A549 (cell line): ENCODE measurements around the gene CLPX. TPM values are rescaled to one million over a fixed set of nuclear protein-coding genes. Genes with fewer than 3 reads are reported as not detected.

Source experiments
- ATAC-seq, 2 experiments: fragments of 200-7000 bp in 1 of 2; fragments of >200 bp in 1 of 2; cut with Nextera tagmentation in 1 of 2; cut with Tn5 transposase in 1 of 2; 3 replicates each; pipeline versions ENCODE4 v1.8.0 to v1.9.1; 2018 to 2020; ENCODE audit warnings: mild to moderate bottlenecking in 1 of 2, moderate library complexity in 1 of 2
- CTCF ChIA-PET: fragments of 300-600 bp; sonication (Branson Sonifier 250); formaldehyde crosslinking; extraction: SDS; loops from one replicate; lab custom pipeline; 2021; ENCODE audit warnings: antibody characterized with exemption, inconsistent platforms; lab: Yijun Ruan, JAX
- POLR2A ChIA-PET: fragments of 350-600 bp; formaldehyde crosslinking; extraction: SDS; loops from one replicate; lab custom pipeline; 2021; ENCODE audit warnings: antibody characterized with exemption, inconsistent platforms; lab: Yijun Ruan, JAX
- DNase-seq, 2 experiments: peaks; one replicate each; pipeline versions ENCODE4 v3.0.0 to v3.0.0-alpha.2; 2011 to 2016; ENCODE audit warnings: low read depth in 1 of 2, low spot score in 1 of 2
- FAIRE-seq: peaks from 2 replicates; lab custom pipeline; 2011; peaks lifted over from hg19 to GRCh38; lab: Jason Lieb, UNC
- H3K27ac ChIP-seq, 2 experiments: fragments of >200 bp; sonication (Bioruptor Twin); formaldehyde crosslinking; 3 replicates each; pipeline ENCODE4 v1.5.1; 2016 to 2017
- H3K4me1 ChIP-seq: fragments of >200 bp; sonication (Bioruptor Twin); formaldehyde crosslinking; 3 replicates; pipeline ENCODE4 v1.6.1; 2016
- H3K4me2 ChIP-seq: fragments of >200 bp; sonication (Bioruptor Twin); formaldehyde crosslinking; 3 replicates; pipeline ENCODE4 v1.6.1; 2016
- H3K4me3 ChIP-seq: fragments of >200 bp; sonication (Bioruptor Twin); formaldehyde crosslinking; 3 replicates; pipeline ENCODE4 v1.5.1; 2016
- H3K9me3 ChIP-seq: fragments of >200 bp; sonication (Bioruptor Twin); formaldehyde crosslinking; 3 replicates; pipeline ENCODE4 v1.6.1; 2016
- BHLHE40 ChIP-seq: IDR thresholded peaks from 2 replicates; pipeline ENCODE4 v1.6.1; 2012; ENCODE audit warnings: low read depth, low read length, inconsistent platforms
- CEBPB ChIP-seq, 2 experiments: fragments of >200 bp in 1 of 2; sonication (Bioruptor Twin) in 1 of 2; formaldehyde crosslinking in 1 of 2; IDR thresholded peaks; 2 replicates each; pipeline ENCODE4 v1.6.1; 2012 to 2016
- CHD2 ChIP-seq: fragments of 150-350 bp; IDR thresholded peaks from 2 replicates; pipeline ENCODE4 v1.6.1; 2014; ENCODE audit warnings: low read length; ENCODE audit not compliant: partially characterized antibody
- EHF ChIP-seq: fragments of 250-450 bp; sonication (Bioruptor Pico); IDR thresholded peaks from 2 replicates; pipeline ENCODE4 v1.5.0; 2020; ENCODE audit warnings: mild to moderate bottlenecking
- FOXS1 ChIP-seq: fragments of 250-450 bp; sonication (Bioruptor Pico); IDR thresholded peaks from 2 replicates; pipeline ENCODE4 v1.5.0; 2020; ENCODE audit warnings: mild to moderate bottlenecking, moderate library complexity
- GATA3 ChIP-seq: IDR thresholded peaks from 2 replicates; pipeline ENCODE4 v1.6.1; 2012; ENCODE audit warnings: borderline replicate concordance
- HES2 ChIP-seq: fragments of >200 bp; sonication (Bioruptor Twin); formaldehyde crosslinking; IDR thresholded peaks from 2 replicates; pipeline ENCODE4 v1.6.1; 2016
- HEYL ChIP-seq: fragments of 250-450 bp; sonication (Bioruptor Pico); IDR thresholded peaks from 2 replicates; pipeline ENCODE4 v1.8.0; 2021; ENCODE audit warnings: mild to moderate bottlenecking, moderate library complexity
- HMGXB4 ChIP-seq: fragments of 250-450 bp; sonication (Bioruptor Pico); IDR thresholded peaks from 2 replicates; pipeline ENCODE4 v1.5.0; 2021; ENCODE audit warnings: mild to moderate bottlenecking, moderate library complexity, borderline replicate concordance
- HOXA7 ChIP-seq: fragments of 250-450 bp; sonication (Bioruptor Pico); IDR thresholded peaks from 2 replicates; pipeline ENCODE4 v1.5.0; 2020; ENCODE audit warnings: mild to moderate bottlenecking, moderate library complexity
- JUN ChIP-seq, 2 experiments: fragments of >200 bp; sonication (Bioruptor Twin); formaldehyde crosslinking; IDR thresholded peaks; 2 replicates in 1 of 2; 3 replicates in 1 of 2; pipeline ENCODE4 v1.6.1; 2016 to 2017
- JUNB ChIP-seq: fragments of >200 bp; sonication (Bioruptor Twin); formaldehyde crosslinking; IDR thresholded peaks from 2 replicates; pipeline ENCODE4 v1.6.1; 2016
- KDM1A ChIP-seq: fragments of 200-600 bp; sonication (generic); IDR thresholded peaks from 2 replicates; pipeline ENCODE4 v1.6.1; 2016; ENCODE audit warnings: low read depth, mild to moderate bottlenecking
- MAFK ChIP-seq: fragments of 450-650 bp; IDR thresholded peaks from 2 replicates; pipeline ENCODE4 v1.6.1; 2014; ENCODE audit not compliant: partially characterized antibody
- MAZ ChIP-seq: fragments of 150-350 bp; IDR thresholded peaks from 2 replicates; pipeline ENCODE4 v1.6.1; 2014; ENCODE audit warnings: antibody characterized with exemption, low read depth, low read length, borderline replicate concordance
- MYC ChIP-seq: IDR thresholded peaks from 2 replicates; pipeline ENCODE4 v1.6.1; 2012; ENCODE audit warnings: mild to moderate bottlenecking, inconsistent platforms, low read length, improper control_type of control experiment, borderline replicate concordance
- NFE2L2 ChIP-seq: fragments of 150-350 bp; conservative IDR thresholded peaks from 2 replicates; pipeline ENCODE4 v1.6.1; 2014; ENCODE audit warnings: low read length
- NPAS2 ChIP-seq: fragments of 250-450 bp; sonication (Bioruptor Pico); IDR thresholded peaks from 2 replicates; pipeline ENCODE4 v1.8.0; 2022; ENCODE audit warnings: mild to moderate bottlenecking, moderate library complexity, borderline replicate concordance
- NR3C1 ChIP-seq: fragments of >200 bp; sonication (Bioruptor Twin); formaldehyde crosslinking; IDR thresholded peaks from 3 replicates; pipeline ENCODE4 v1.6.1; 2017
- PBX3 ChIP-seq: IDR thresholded peaks from 2 replicates; pipeline ENCODE4 v1.6.1; 2012
- PHF8 ChIP-seq: fragments of 200-600 bp; sonication (generic); IDR thresholded peaks from 2 replicates; pipeline ENCODE4 v1.6.1; 2016; ENCODE audit warnings: low read depth, mild to moderate bottlenecking, antibody characterized with exemption, moderate library complexity, borderline replicate concordance
- POLR2AphosphoS2 ChIP-seq: conservative IDR thresholded peaks from 2 replicates; pipeline ENCODE4 v1.6.1; 2012; ENCODE audit warnings: low read length, improper control_type of control experiment, inconsistent platforms
- RAD21 ChIP-seq, 2 experiments: fragments of >200 bp in 1 of 2; sonication (Bioruptor Twin) in 1 of 2; formaldehyde crosslinking in 1 of 2; IDR thresholded peaks in 1 of 2; conservative IDR thresholded peaks in 1 of 2; 2 replicates in 1 of 2; 3 replicates in 1 of 2; pipeline ENCODE4 v1.6.1; 2012 to 2018; ENCODE audit warnings: inconsistent platforms in 1 of 2
- RCOR1 ChIP-seq: fragments of 150-350 bp; IDR thresholded peaks from 2 replicates; pipeline ENCODE4 v1.6.1; 2014; ENCODE audit warnings: antibody characterized with exemption, low read length, low read depth
- RFX5 ChIP-seq: fragments of 450-650 bp; IDR thresholded peaks from 2 replicates; pipeline ENCODE4 v1.7.1; 2014; ENCODE audit warnings: antibody characterized with exemption, mild to moderate bottlenecking, moderate library complexity
- RNF2 ChIP-seq: fragments of 200-600 bp; sonication (generic); IDR thresholded peaks from 2 replicates; pipeline ENCODE4 v1.6.1; 2016; ENCODE audit warnings: low read depth, mild to moderate bottlenecking, antibody characterized with exemption, moderate library complexity, borderline replicate concordance
- SMC3 ChIP-seq: fragments of >200 bp; sonication (Bioruptor Twin); formaldehyde crosslinking; IDR thresholded peaks from 3 replicates; pipeline ENCODE4 v1.6.1; 2018; ENCODE audit warnings: inconsistent platforms
- TFCP2L1 ChIP-seq: fragments of 250-450 bp; sonication (Bioruptor Pico); IDR thresholded peaks from 2 replicates; pipeline ENCODE4 v1.5.0; 2021; ENCODE audit warnings: mild to moderate bottlenecking
- TP53 ChIP-seq: fragments of 250-450 bp; sonication (Bioruptor Pico); IDR thresholded peaks from 2 replicates; pipeline ENCODE4 v1.5.0; 2021; ENCODE audit warnings: mild to moderate bottlenecking, moderate library complexity
- ZC3H11A ChIP-seq: fragments of 450-650 bp; IDR thresholded peaks from 2 replicates; pipeline ENCODE4 v1.6.1; 2014; ENCODE audit warnings: antibody characterized with exemption, mild to moderate bottlenecking
- WGBS: methylation state at CpG from one replicate; pipeline ENCODE4 v1.1.6; 2017; ENCODE audit errors: missing lambda C conversion rate; 5-methylcytosine and 5-hydroxymethylcytosine counted together
- polyA plus RNA-seq, 4 experiments: library from polyadenylated mRNA; depleted of rRNA in 3 of 4; stranded (reverse); fragments of >200 nt; fragmentation: RNase III in 1 of 4; extraction: RNeasy Plus Mini Kit Qiagen cat#74134 plus additional on column Dnase treatment in 1 of 4; gene quantifications; 2 replicates in 3 of 4; 3 replicates in 1 of 4; pipeline ENCODE4 v1.2.3, GENCODE V29; 2011 to 2017

Gene CLPX
- polyA plus RNA-seq, 2 of the 4 experiments (the other 2 are of a cell fraction): 55.4 to 113 TPM

- TF ChIP-seq PBX3: no peak
Observed at GRCh38 chr15:65209701-65210643, 24.8 kb upstream of the CLPX start (continued).

- no peak for FAIRE-seq
- no peak overlapping the region for H3K27ac ChIP-seq
Observed at GRCh38 chr15:65208647-65209046, 23.5 kb upstream of the CLPX start.

DNA sequence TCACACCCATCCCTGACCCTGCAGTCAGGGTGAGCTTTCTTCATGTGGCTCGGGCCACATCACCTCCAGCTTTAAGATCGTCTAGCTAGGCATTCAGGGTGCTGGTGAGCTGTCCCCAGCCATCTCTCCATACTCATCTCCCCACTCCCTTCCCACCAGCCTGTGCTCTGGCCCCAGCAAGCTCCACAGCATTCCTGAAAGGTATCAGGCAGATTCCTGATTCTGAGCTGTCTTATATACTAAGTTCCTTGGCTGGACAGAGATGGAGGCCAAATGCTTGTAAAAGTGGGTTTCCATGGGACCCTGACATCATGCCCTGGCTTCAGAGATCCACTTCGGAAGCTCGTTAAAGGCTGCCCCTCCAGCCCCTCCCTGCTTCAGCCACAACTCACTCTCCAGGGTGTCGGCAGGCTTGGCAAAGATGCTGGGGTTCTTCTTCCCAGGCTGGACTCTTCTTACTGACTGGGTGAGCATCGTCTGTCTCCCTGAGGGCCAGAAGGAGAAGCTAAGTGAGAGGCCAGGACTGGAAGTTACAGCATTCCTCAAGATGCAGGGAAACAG lies 22.2 kb upstream of the CLPX start:
- Histone ChIP-seq H3K4me2 (no peak overlapping the region), H3K27ac (no peak overlapping the region), H3K9me3 (no peaks in the 10 kb centered on the region), H3K4me3 (no peak overlapping the region), H3K4me1 (peaks cover 7% of the 10 kb centered on the region; the same call in 1 of the 3 replicates)
- DNase-seq (no peak), ATAC-seq (no peak), FAIRE-seq (no peak)
- WGBS: 58% methylated on average over 6 of the region's 6 CpGs
- CTCF ChIA-PET: interaction anchor here (1.1 to 3.7 kb wide), 9 partner anchors 10 to 111 kb away, joined by 3 to 35 read pairs (median 7); no protein-coding TSS in a partner anchor
- POLR2A ChIA-PET: no interaction called here
- TF ChIP-seq GATA3: no peak
- TF ChIP-seq HEYL (CRISPR knock-in tag): no peak
- no peak for TF ChIP-seq RFX5
- TF ChIP-seq BHLHE40: no peak
- no peak for TF ChIP-seq HES2
- TF ChIP-seq MYC: no peak
- no peak for TF ChIP-seq RAD21 (conservative IDR thresholded peaks at IDR 0.05 in 1 of 2, IDR thresholded peaks at IDR 0.05 in 1 of 2)
- TF ChIP-seq MAZ: no peak
- TF ChIP-seq HOXA7: no peak
- TF ChIP-seq NFE2L2: no peak
- no peak for TF ChIP-seq POLR2AphosphoS2
- TF ChIP-seq PHF8: no peak
- no peak for TF ChIP-seq CEBPB (IDR thresholded peaks at IDR 0.05)
- TF ChIP-seq RNF2: no peak
- TF ChIP-seq TP53: no peak
- TF ChIP-seq TFCP2L1 (CRISPR knock-in tag): no peak
- no peak for TF ChIP-seq JUN (IDR thresholded peaks at IDR 0.05)
- no peak for TF ChIP-seq KDM1A
- TF ChIP-seq CHD2: no peak

More at GRCh38 chr15:65208647-65209046, 23.5 kb upstream of the CLPX start:
- ChIA-PET CTCF (interaction anchor here (0.6 to 3.7 kb wide), 14 partner anchors 9 to 1409 kb away, joined by 3 to 35 read pairs (median 5); partner anchors contain the start of gene CLPX), POLR2A (interaction anchor here (0.6 to 1.5 kb wide), 3 partner anchors 23 to 1918 kb away, joined by 3 to 6 read pairs (median 4); partner anchors contain the start of genes CLPX and RNU5B-1)
- no peak for DNase-seq
- TF ChIP-seq RCOR1 (no peak), RNF2 (no peak), EHF (no peak), HMGXB4 (CRISPR knock-in tag) (no peak), NR3C1 (no peak), CEBPB (IDR thresholded peaks at IDR 0.05) (no peak), ZC3H11A (no peak), GATA3 (no peak), TFCP2L1 (CRISPR knock-in tag) (no peak), CHD2 (no peak), JUNB (no peak), SMC3 (no peak), NPAS2 (no peak), FOXS1 (CRISPR knock-in tag) (no peak), NFE2L2 (no peak), MAFK (no peak)
- 93% methylated on average over 2 of the region's 2 CpGs for WGBS
- Histone ChIP-seq H3K4me2 (no peak overlapping the region), H3K9me3 (no peaks in the 10 kb centered on the region), H3K4me3 (no peak overlapping the region), H3K4me1 (peaks cover 7% of the 10 kb centered on the region; the same call in 1 of the 3 replicates)
- no peak for ATAC-seq
